ENCODE measurements around the gene NKX1-1.
"Not testable (repeated sequence)": the region's sequence is repeated elsewhere in the genome, so short reads cannot be mapped to it uniquely, and the experiment has no call there.

Gene NKX1-1

GRCh38 chr4:1406394-1406980, at the start of gene NKX1-1:
Gene NKX1-1, minus strand, starts transcription at chr4:1406442. Its CDS starts 0 bp downstream, at chr4:1406442.
- DNase-seq = no peak

- no peak for DNase-seq
Measured at GRCh38 chr4:1453731-1454130, 47.5 kb upstream of the NKX1-1 start.

GRCh38 chr4:1452431-1453051, 46.3 kb upstream of the NKX1-1 start:
- no peak for DNase-seq

- DNase-seq = no peak
Measured at GRCh38 chr4:1451752-1452122, 45.5 kb upstream of the NKX1-1 start.

- DNase-seq = no peak
Measured at GRCh38 chr4:1451106-1451751, 45.0 kb upstream of the NKX1-1 start.

GRCh38 chr4:1449833-1450741, 43.8 kb upstream of the NKX1-1 start:
- no peak for DNase-seq

- no peak for DNase-seq
Measured at GRCh38 chr4:1449475-1449832, 43.2 kb upstream of the NKX1-1 start.

- DNase-seq = no peak
Measured at GRCh38 chr4:1448589-1449420, 42.6 kb upstream of the NKX1-1 start.

- DNase-seq = no peak
Measured at GRCh38 chr4:1447676-1448588, 41.7 kb upstream of the NKX1-1 start.

GRCh38 chr4:1446502-1447386, 40.5 kb upstream of the NKX1-1 start:
- no peak for DNase-seq

- no peak for DNase-seq
Measured at GRCh38 chr4:1445716-1446445, 39.6 kb upstream of the NKX1-1 start.

- not testable (repeated sequence) for DNase-seq
Measured at GRCh38 chr4:1443688-1444172, 37.5 kb upstream of the NKX1-1 start.

GRCh38 chr4:1427010-1427409, 20.8 kb upstream of the NKX1-1 start:
- no peak for DNase-seq

- no peak for DNase-seq
Measured at GRCh38 chr4:1421657-1422056, 15.4 kb upstream of the NKX1-1 start.

- no peak for DNase-seq
Measured at GRCh38 chr4:1419708-1420107, 13.5 kb upstream of the NKX1-1 start.

- no peak for DNase-seq
Measured at GRCh38 chr4:1418494-1419285, 12.4 kb upstream of the NKX1-1 start.

- DNase-seq = no peak
Measured at GRCh38 chr4:1417522-1418390, 11.5 kb upstream of the NKX1-1 start.

- DNase-seq = no peak
Measured at GRCh38 chr4:1416948-1417260, 10.7 kb upstream of the NKX1-1 start.
